HEK293 (cell line): ENCODE results near the gene SMARCA1.

Source experiments
- CTCF ChIA-PET: fragments of 350-600 bp; formaldehyde crosslinking; extraction: SDS; loops from one replicate; lab custom pipeline; 2021; ENCODE audit warnings: antibody characterized with exemption; lab: Yijun Ruan, JAX
- POLR2A ChIA-PET: fragments of 300-600 bp; formaldehyde crosslinking; extraction: SDS; loops from one replicate; lab custom pipeline; 2020; ENCODE audit warnings: antibody characterized with exemption, inconsistent platforms; lab: Yijun Ruan, JAX
- H3K27ac ChIP-seq: fragments of 200-500 bp; sonication (Bioruptor generic); 2 replicates; pipeline ENCODE4 v1.5.1; 2014; ENCODE audit warnings: low read depth, low read length, control low read depth, inconsistent platforms; ENCODE audit errors: extremely low read depth
- H3K36me3 ChIP-seq, 2 experiments: fragments of 200-500 bp in 1 of 2; sonication (Bioruptor generic) in 1 of 2; 1 replicate in 1 of 2; 2 replicates in 1 of 2; pipeline ENCODE4 v1.5.1; 2014 to 2017; ENCODE audit warnings: inconsistent platforms in 2 of 2, low read length in 2 of 2; ENCODE audit not compliant: control insufficient read depth in 2 of 2, insufficient read depth in 1 of 2
- H3K4me1 ChIP-seq: fragments of 200-500 bp; sonication (Bioruptor generic); 2 replicates; pipeline ENCODE4 v1.5.1; 2014; ENCODE audit warnings: mild to moderate bottlenecking, low read length, inconsistent platforms; ENCODE audit not compliant: control insufficient read depth, insufficient read depth
- H3K4me3 ChIP-seq: 2 replicates; pipeline ENCODE4 v1.5.1; 2011; ENCODE audit warnings: low read depth, mild to moderate bottlenecking, control low read depth, low read length, moderate library complexity
- H3K9me3 ChIP-seq: fragments of 200-500 bp; sonication (Bioruptor generic); 2 replicates; pipeline ENCODE4 v1.5.1; 2014; ENCODE audit warnings: low read depth, low read length, inconsistent platforms; ENCODE audit not compliant: control insufficient read depth, insufficient read depth
- BCL11B ChIP-seq: fragments of 450-650 bp; formaldehyde crosslinking; IDR thresholded peaks from 2 replicates; pipeline ENCODE4 v1.5.1; 2016; ENCODE audit warnings: low read depth, missing biosample characterization, missing genetic modification characterization
- EGR2 ChIP-seq: fragments of 450-650 bp; formaldehyde crosslinking; IDR thresholded peaks from 2 replicates; pipeline ENCODE4 v1.5.1; 2016; ENCODE audit warnings: low read depth, missing biosample characterization, missing genetic modification characterization
- GLIS2 ChIP-seq: fragments of 450-650 bp; formaldehyde crosslinking; IDR thresholded peaks from 2 replicates; pipeline ENCODE4 v1.5.1; 2016; ENCODE audit warnings: missing biosample characterization, missing genetic modification characterization
- KLF16 ChIP-seq: fragments of 450-650 bp; formaldehyde crosslinking; IDR thresholded peaks from 2 replicates; pipeline ENCODE4 v1.5.1; 2017; ENCODE audit warnings: missing biosample characterization, missing genetic modification characterization
- PBX3 ChIP-seq: sonication (generic); formaldehyde crosslinking; IDR thresholded peaks from 2 replicates; pipeline ENCODE4 v1.8.1; 2022; ENCODE audit warnings: mild to moderate bottlenecking, moderate library complexity, missing genetic modification reagents
- ZBTB20 ChIP-seq: fragments of 450-650 bp; formaldehyde crosslinking; IDR thresholded peaks from 2 replicates; pipeline ENCODE4 v1.5.1; 2016; ENCODE audit warnings: missing biosample characterization, missing genetic modification characterization
- ZBTB21 ChIP-seq: fragments of 450-650 bp; formaldehyde crosslinking; IDR thresholded peaks from 2 replicates; pipeline ENCODE4 v1.5.1; 2017; ENCODE audit warnings: missing biosample characterization, missing genetic modification characterization
- ZBTB49 ChIP-seq: fragments of 450-650 bp; formaldehyde crosslinking; IDR thresholded peaks from 2 replicates; pipeline ENCODE4 v1.5.1; 2016; ENCODE audit warnings: missing biosample characterization, missing genetic modification characterization, low read depth
- ZFHX2 ChIP-seq: fragments of 450-650 bp; formaldehyde crosslinking; conservative IDR thresholded peaks from 2 replicates; pipeline ENCODE4 v1.5.1; 2016; ENCODE audit warnings: missing biosample characterization, missing genetic modification characterization
- ZNF335 ChIP-seq: fragments of 450-650 bp; formaldehyde crosslinking; conservative IDR thresholded peaks from 2 replicates; pipeline ENCODE4 v1.5.1; 2016; ENCODE audit warnings: missing biosample characterization, missing genetic modification characterization
- ZNF37A ChIP-seq: fragments of 450-650 bp; IDR thresholded peaks from 2 replicates; pipeline ENCODE4 v1.5.1; 2018; ENCODE audit warnings: missing biosample characterization, missing genetic modification characterization
- ZNF777 ChIP-seq: fragments of 450-650 bp; formaldehyde crosslinking; IDR thresholded peaks from 2 replicates; pipeline ENCODE4 v1.5.1; 2017; ENCODE audit warnings: missing biosample characterization, missing genetic modification characterization, borderline replicate concordance
- ZSCAN30 ChIP-seq: fragments of 450-650 bp; IDR thresholded peaks from 2 replicates; pipeline ENCODE4 v1.5.1; 2018; ENCODE audit warnings: missing biosample characterization, mild to moderate bottlenecking, missing genetic modification characterization, moderate library complexity
- ZSCAN5A ChIP-seq: fragments of 450-650 bp; formaldehyde crosslinking; IDR thresholded peaks from 2 replicates; pipeline ENCODE4 v1.5.1; 2016; ENCODE audit warnings: missing biosample characterization, missing genetic modification characterization
- ZXDB ChIP-seq: fragments of 450-650 bp; formaldehyde crosslinking; IDR thresholded peaks from 2 replicates; pipeline ENCODE4 v1.5.1; 2016; ENCODE audit warnings: missing biosample characterization, missing genetic modification characterization
- TF ChIP-seq, protein P1 (sequence below): fragments of 450-650 bp; formaldehyde crosslinking; IDR thresholded peaks from 2 replicates; pipeline ENCODE4 v1.5.1; 2016; ENCODE audit warnings: missing biosample characterization, missing genetic modification characterization
- TF ChIP-seq, protein P2 (sequence below): fragments of 450-650 bp; formaldehyde crosslinking; conservative IDR thresholded peaks from 2 replicates; pipeline ENCODE4 v1.5.1; 2016; ENCODE audit warnings: low read depth, missing biosample characterization, missing genetic modification characterization

SMARCA1 gene, protein sequence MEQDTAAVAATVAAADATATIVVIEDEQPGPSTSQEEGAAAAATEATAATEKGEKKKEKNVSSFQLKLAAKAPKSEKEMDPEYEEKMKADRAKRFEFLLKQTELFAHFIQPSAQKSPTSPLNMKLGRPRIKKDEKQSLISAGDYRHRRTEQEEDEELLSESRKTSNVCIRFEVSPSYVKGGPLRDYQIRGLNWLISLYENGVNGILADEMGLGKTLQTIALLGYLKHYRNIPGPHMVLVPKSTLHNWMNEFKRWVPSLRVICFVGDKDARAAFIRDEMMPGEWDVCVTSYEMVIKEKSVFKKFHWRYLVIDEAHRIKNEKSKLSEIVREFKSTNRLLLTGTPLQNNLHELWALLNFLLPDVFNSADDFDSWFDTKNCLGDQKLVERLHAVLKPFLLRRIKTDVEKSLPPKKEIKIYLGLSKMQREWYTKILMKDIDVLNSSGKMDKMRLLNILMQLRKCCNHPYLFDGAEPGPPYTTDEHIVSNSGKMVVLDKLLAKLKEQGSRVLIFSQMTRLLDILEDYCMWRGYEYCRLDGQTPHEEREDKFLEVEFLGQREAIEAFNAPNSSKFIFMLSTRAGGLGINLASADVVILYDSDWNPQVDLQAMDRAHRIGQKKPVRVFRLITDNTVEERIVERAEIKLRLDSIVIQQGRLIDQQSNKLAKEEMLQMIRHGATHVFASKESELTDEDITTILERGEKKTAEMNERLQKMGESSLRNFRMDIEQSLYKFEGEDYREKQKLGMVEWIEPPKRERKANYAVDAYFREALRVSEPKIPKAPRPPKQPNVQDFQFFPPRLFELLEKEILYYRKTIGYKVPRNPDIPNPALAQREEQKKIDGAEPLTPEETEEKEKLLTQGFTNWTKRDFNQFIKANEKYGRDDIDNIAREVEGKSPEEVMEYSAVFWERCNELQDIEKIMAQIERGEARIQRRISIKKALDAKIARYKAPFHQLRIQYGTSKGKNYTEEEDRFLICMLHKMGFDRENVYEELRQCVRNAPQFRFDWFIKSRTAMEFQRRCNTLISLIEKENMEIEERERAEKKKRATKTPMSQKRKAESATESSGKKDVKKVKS

DNA sequence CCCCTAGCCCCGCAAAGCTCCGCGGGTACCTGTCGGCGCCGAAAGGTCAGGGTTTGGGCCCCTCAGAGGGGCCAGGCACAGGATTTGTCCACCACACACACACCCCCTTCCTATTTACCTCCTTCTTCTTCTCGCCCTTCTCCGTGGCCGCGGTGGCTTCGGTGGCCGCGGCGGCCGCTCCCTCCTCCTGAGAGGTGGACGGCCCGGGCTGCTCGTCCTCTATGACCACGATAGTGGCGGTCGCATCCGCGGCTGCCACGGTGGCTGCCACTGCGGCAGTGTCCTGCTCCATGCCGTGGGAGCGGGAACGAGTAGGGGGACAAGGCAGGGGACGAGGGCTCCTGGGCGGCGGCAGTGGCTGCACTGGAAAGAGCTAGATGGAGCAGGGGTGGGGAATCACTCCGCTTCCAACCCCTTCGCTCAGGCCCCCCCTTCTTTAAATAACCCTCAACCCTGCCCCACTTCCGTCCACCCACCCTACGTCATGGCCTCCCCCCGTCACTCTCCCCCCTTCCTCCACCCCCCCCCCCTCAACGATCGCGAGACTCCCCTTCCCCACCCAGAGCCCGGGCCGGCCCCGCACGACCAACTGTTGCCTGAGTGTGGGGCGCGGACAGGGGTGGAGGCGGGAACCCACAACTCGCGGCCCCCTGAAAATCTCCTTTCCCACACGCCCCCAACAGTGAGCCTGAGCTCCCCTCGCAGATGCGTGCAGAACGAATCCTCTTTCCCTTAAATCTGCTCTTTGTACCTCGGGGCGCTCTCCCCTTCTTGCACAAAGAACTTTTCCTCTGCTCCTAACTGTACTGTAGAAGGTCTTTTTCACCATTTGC lies at the start of gene SMARCA1:
SMARCA1 (minus strand) TSS at position 412 of the 833 bp plus-strand sequence; CDS start at position 292, 120 bp downstream.
- peak within 1 kb of the TSS; percentile 74 for H3K4me3 ChIP-seq
- no peaks in the 10 kb centered on the region for H3K36me3 ChIP-seq
- H3K4me1 ChIP-seq, result peaks cover 2% of the 10 kb centered on the region; the same call in 1 of the 2 replicates
- H3K9me3 ChIP-seq, result no peaks in the 10 kb centered on the region
- CTCF ChIA-PET, result no interaction called here
- POLR2A ChIA-PET, result interaction anchor here (0.6 to 2.2 kb wide), 2 partner anchors 13 to 841 kb away, joined by 3 to 12 read pairs; no protein-coding TSS in a partner anchor
- H3K27ac ChIP-seq, result peak within 1 kb of the TSS; percentile 89
- TF ChIP-seq ZNF777 (peak; percentile 58; the same call in 1 of the 2 replicates), ZSCAN30 (no peak; the same call in 1 of the 2 replicates), ZNF37A (tag by site-specific recombination) (no peak), PBX3 (no peak), ZFHX2 (tag by site-specific recombination) (peak; percentile 42), GLIS2 (peak; percentile 46; the same call in 1 of the 2 replicates), ZBTB20 (tag by site-specific recombination) (peak; percentile 52; the same call in 1 of the 2 replicates), KLF16 (tag by site-specific recombination) (0 out of 2 replicates have a peak, but pooled peaks have one; percentile 42), ZBTB21 (tag by site-specific recombination) (0 out of 2 replicates have a peak, but pooled peaks have one; percentile 34), ZSCAN5A (tag by site-specific recombination) (0 out of 2 replicates have a peak, but pooled peaks have one; percentile 34), EGR2 (tag by site-specific recombination) (no peak; the same call in 1 of the 2 replicates), ZBTB49 (no peak), ZXDB (tag by site-specific recombination) (0 out of 2 replicates have a peak, but pooled peaks have one; percentile 43), ZNF335 (tag by site-specific recombination) (peak; percentile 64), BCL11B (tag by site-specific recombination) (0 out of 2 replicates have a peak, but pooled peaks have one; percentile 16)
- TF ChIP-seq, protein P1, sequence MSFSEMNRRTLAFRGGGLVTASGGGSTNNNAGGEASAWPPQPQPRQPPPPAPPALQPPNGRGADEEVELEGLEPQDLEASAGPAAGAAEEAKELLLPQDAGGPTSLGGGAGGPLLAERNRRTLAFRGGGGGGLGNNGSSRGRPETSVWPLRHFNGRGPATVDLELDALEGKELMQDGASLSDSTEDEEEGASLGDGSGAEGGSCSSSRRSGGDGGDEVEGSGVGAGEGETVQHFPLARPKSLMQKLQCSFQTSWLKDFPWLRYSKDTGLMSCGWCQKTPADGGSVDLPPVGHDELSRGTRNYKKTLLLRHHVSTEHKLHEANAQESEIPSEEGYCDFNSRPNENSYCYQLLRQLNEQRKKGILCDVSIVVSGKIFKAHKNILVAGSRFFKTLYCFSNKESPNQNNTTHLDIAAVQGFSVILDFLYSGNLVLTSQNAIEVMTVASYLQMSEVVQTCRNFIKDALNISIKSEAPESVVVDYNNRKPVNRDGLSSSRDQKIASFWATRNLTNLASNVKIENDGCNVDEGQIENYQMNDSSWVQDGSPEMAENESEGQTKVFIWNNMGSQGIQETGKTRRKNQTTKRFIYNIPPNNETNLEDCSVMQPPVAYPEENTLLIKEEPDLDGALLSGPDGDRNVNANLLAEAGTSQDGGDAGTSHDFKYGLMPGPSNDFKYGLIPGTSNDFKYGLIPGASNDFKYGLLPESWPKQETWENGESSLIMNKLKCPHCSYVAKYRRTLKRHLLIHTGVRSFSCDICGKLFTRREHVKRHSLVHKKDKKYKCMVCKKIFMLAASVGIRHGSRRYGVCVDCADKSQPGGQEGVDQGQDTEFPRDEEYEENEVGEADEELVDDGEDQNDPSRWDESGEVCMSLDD (tag by site-specific recombination), result 0 out of 2 replicates have a peak, but pooled peaks have one; percentile 39
- TF ChIP-seq, protein P2, sequence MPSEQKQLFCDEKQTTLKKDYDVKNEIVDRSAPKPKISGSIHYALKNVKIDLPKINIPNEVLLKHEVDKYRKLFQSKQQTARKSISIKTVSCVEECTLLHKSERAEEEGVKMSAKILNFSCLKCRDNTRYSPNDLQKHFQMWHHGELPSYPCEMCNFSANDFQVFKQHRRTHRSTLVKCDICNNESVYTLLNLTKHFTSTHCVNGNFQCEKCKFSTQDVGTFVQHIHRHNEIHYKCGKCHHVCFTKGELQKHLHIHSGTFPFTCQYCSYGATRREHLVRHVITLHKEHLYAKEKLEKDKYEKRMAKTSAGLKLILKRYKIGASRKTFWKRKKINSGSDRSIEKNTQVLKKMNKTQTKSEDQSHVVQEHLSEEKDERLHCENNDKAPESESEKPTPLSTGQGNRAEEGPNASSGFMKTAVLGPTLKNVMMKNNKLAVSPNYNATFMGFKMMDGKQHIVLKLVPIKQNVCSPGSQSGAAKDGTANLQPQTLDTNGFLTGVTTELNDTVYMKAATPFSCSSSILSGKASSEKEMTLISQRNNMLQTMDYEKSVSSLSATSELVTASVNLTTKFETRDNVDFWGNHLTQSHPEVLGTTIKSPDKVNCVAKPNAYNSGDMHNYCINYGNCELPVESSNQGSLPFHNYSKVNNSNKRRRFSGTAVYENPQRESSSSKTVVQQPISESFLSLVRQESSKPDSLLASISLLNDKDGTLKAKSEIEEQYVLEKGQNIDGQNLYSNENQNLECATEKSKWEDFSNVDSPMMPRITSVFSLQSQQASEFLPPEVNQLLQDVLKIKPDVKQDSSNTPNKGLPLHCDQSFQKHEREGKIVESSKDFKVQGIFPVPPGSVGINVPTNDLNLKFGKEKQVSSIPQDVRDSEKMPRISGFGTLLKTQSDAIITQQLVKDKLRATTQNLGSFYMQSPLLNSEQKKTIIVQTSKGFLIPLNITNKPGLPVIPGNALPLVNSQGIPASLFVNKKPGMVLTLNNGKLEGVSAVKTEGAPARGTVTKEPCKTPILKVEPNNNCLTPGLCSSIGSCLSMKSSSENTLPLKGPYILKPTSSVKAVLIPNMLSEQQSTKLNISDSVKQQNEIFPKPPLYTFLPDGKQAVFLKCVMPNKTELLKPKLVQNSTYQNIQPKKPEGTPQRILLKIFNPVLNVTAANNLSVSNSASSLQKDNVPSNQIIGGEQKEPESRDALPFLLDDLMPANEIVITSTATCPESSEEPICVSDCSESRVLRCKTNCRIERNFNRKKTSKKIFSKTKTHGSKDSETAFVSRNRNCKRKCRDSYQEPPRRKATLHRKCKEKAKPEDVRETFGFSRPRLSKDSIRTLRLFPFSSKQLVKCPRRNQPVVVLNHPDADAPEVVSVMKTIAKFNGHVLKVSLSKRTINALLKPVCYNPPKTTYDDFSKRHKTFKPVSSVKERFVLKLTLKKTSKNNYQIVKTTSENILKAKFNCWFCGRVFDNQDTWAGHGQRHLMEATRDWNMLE (tag by site-specific recombination), result no peak
